Fibroblast of lung (primary cell): ENCODE measurements around the gene ZNF148. TPM values are rescaled to one million over a fixed set of nuclear protein-coding genes. Genes with fewer than 3 reads are reported as not detected.

Experiments
- DNase-seq, 2 donors: peaks; one replicate each; pipeline versions ENCODE4 v3.0.0 to v3.0.0-alpha.2; 2010; ENCODE audit warnings: low read depth in 2 of 2
- H2AFZ ChIP-seq: 2 replicates; pipeline ENCODE4 v1.5.1; 2012; ENCODE audit warnings: low read length, control low read depth, inconsistent platforms
- H3K27ac ChIP-seq: 2 replicates; pipeline ENCODE4 v1.5.1; 2011; ENCODE audit warnings: low read length, control low read depth; ENCODE audit not compliant: insufficient read depth
- H3K27me3 ChIP-seq: 2 replicates; pipeline ENCODE4 v1.5.1; 2011; ENCODE audit warnings: mild to moderate bottlenecking, low read length; ENCODE audit not compliant: control insufficient read depth, insufficient read depth
- H3K36me3 ChIP-seq: 2 replicates; pipeline ENCODE4 v1.5.1; 2011; ENCODE audit warnings: low read length; ENCODE audit not compliant: control insufficient read depth, insufficient read depth
- H3K4me1 ChIP-seq: 2 replicates; pipeline ENCODE4 v1.5.1; 2011; ENCODE audit warnings: low read length; ENCODE audit not compliant: control insufficient read depth, insufficient read depth; ENCODE audit errors: extremely low read depth
- H3K4me2 ChIP-seq: 2 replicates; pipeline ENCODE4 v1.5.1; 2011; ENCODE audit warnings: low read length, control low read depth; ENCODE audit not compliant: insufficient read depth; ENCODE audit errors: extremely low read depth
- H3K4me3 ChIP-seq, 4 experiments: fragments of 200-600 bp in 1 of 4; sonication (generic) in 1 of 4; replicated peaks in 1 of 4; 2 replicates each; pipeline ENCODE4 v1.5.1; 2011 to 2016; ENCODE audit warnings: low read length in 4 of 4, low read depth in 3 of 4, mild to moderate bottlenecking in 3 of 4, control low read depth in 2 of 4, inconsistent platforms in 1 of 4, mixed read lengths in 1 of 4; ENCODE audit not compliant: insufficient read depth in 1 of 4; ENCODE audit errors: control extremely low read depth in 1 of 4
- H3K79me2 ChIP-seq: 2 replicates; pipeline ENCODE4 v1.5.1; 2012; ENCODE audit warnings: mild to moderate bottlenecking, low read length, inconsistent platforms; ENCODE audit not compliant: control insufficient read depth, insufficient read depth
- H3K9ac ChIP-seq: 2 replicates; pipeline ENCODE4 v1.5.1; 2011; ENCODE audit warnings: mild to moderate bottlenecking, low read length, control low read depth; ENCODE audit not compliant: insufficient read depth
- H3K9me3 ChIP-seq: 2 replicates; pipeline ENCODE4 v1.5.1; 2012; ENCODE audit warnings: low read depth, low read length; ENCODE audit not compliant: control insufficient read depth, insufficient read depth
- H4K20me1 ChIP-seq: 2 replicates; pipeline ENCODE4 v1.5.1; 2011; ENCODE audit warnings: low read length; ENCODE audit not compliant: control insufficient read depth, insufficient read depth; ENCODE audit errors: extremely low read depth
- CTCF ChIP-seq, 2 donors: IDR thresholded peaks in 1 of 2; conservative IDR thresholded peaks in 1 of 2; 1 replicate in 1 of 2; 2 replicates in 1 of 2; pipeline ENCODE4 v1.5.1; 2011 to 2012; ENCODE audit warnings: low read length in 2 of 2, control low read depth in 1 of 2, inconsistent platforms in 1 of 2, low read depth in 1 of 2, mild to moderate bottlenecking in 1 of 2
- EZH2 ChIP-seq: IDR thresholded peaks from 2 replicates; pipeline ENCODE4 v1.5.1; 2012; ENCODE audit warnings: low read length, control low read depth, mild to moderate bottlenecking; ENCODE audit errors: missing control alignments
- polyA plus RNA-seq, 2 donors: library from polyadenylated mRNA; depleted of rRNA in 1 of 2; stranded (reverse) in 1 of 2; unstranded in 1 of 2; fragments of >200 nt; gene quantifications; 2 replicates each; pipeline ENCODE4 v1.2.1, GENCODE V29; 2011 to 2012; ENCODE audit warnings: missing spikeins in 1 of 2
- total RNA-seq: library from RNA; depleted of rRNA; stranded (reverse); fragments of >200 nt; gene quantifications from 2 replicates; pipeline ENCODE4 v1.2.1, GENCODE V29; 2014

ZNF148 gene
- total and polyA plus RNA-seq, 2 donors (not counting 1 experiment from before 2014, with no cell fraction given): 37.7 to 41.3 TPM

GRCh38 chr3:125280668-125281361, 94.3 kb downstream of the ZNF148 start:
- no peak overlapping the region for H3K27ac ChIP-seq
- DNase-seq: peak; percentile 56 to 89
- no peaks in the 10 kb centered on the region for H3K36me3 ChIP-seq
- no peak overlapping the region for H3K9ac ChIP-seq
- no peaks in the 10 kb centered on the region for H3K4me1 ChIP-seq
- H3K9me3 ChIP-seq: no peaks in the 10 kb centered on the region
- TF ChIP-seq CTCF (conservative IDR thresholded peaks at IDR 0.05 in 1 of 2, IDR thresholded peaks at IDR 0.05 in 1 of 2; ENCODE audit: low read depth in 1 of 2, low read length in 2 of 2) (no peak), EZH2 (no peak)
- H3K4me2 ChIP-seq: no peak overlapping the region
- H4K20me1 ChIP-seq: no peaks in the 10 kb centered on the region
- H2AFZ ChIP-seq: no peak overlapping the region
- H3K79me2 ChIP-seq: peaks cover 2% of the 10 kb centered on the region
- H3K27me3 ChIP-seq: no peaks in the 10 kb centered on the region
- no peak overlapping the region for H3K4me3 ChIP-seq

DNA sequence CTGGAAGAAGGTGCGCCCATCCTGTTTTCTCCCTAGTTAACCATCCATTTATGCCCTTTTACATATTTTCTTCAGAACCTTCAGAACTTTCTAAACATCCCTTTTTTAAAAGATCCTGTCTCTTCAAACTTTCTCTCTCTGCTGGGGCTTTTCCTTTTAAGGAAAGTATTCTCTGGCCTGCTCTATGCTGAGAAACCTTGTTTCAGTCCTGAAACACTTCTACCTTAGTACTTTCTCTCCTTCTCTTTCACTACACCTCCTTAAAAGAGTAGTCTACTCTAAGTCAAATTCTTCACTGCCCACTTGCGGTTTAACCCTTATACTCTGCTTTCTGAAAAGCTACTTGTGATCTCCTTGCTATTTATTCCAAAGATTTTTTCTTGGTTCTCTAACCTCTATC, 97.0 kb downstream of the ZNF148 start:
- DNase-seq: peak in 1 of 2 donors; percentile 14
- no peak overlapping the region for H3K4me3 ChIP-seq
- no peaks in the 10 kb centered on the region for H3K4me1 ChIP-seq
- H3K4me2 ChIP-seq: no peak overlapping the region
- H4K20me1 ChIP-seq: no peaks in the 10 kb centered on the region
- no peak overlapping the region for H3K27ac ChIP-seq
- no peaks in the 10 kb centered on the region for H3K36me3 ChIP-seq
- no peaks in the 10 kb centered on the region for H3K27me3 ChIP-seq
- TF ChIP-seq EZH2: no peak
- no peak for TF ChIP-seq CTCF (conservative IDR thresholded peaks at IDR 0.05 in 1 of 2, IDR thresholded peaks at IDR 0.05 in 1 of 2; ENCODE audit: low read depth in 1 of 2, low read length in 2 of 2)
- H2AFZ ChIP-seq: no peak overlapping the region
- peaks cover 2% of the 10 kb centered on the region for H3K79me2 ChIP-seq
- no peaks in the 10 kb centered on the region for H3K9me3 ChIP-seq
- no peak overlapping the region for H3K9ac ChIP-seq

DNA sequence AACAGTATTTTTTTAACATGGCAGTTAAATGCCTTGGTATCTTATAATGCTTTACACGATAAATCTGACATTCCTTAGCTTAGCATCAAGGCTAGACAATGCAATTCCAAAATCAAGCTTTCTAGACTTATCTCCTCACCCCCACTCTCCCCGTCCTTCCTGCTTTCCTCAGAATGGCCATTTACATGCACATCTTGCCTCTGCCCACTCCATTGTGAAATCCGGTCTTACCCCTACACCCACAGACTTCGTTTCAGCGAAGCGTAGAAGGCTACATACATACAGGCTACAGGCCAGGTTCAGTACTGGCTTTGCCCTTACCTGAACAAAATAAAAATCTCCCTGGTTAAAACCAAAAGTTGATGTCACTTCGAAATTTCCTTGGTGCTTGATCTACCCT, 104.0 kb downstream of the ZNF148 start:
- Histone ChIP-seq H3K27ac (no peak overlapping the region), H3K27me3 (no peaks in the 10 kb centered on the region), H3K4me3 (no peak overlapping the region), H3K79me2 (peaks cover 2% of the 10 kb centered on the region), H3K9me3 (no peaks in the 10 kb centered on the region), H3K36me3 (peaks cover 3% of the 10 kb centered on the region), H4K20me1 (no peaks in the 10 kb centered on the region), H3K4me1 (no peaks in the 10 kb centered on the region), H3K4me2 (no peak overlapping the region), H2AFZ (no peak overlapping the region), H3K9ac (no peak overlapping the region)
- TF ChIP-seq EZH2 (no peak), CTCF (conservative IDR thresholded peaks at IDR 0.05 in 1 of 2, IDR thresholded peaks at IDR 0.05 in 1 of 2; ENCODE audit: low read depth in 1 of 2, low read length in 2 of 2) (no peak)
- DNase-seq: no peak
